ENCODE results near the gene SF3B1. TPM values are rescaled to one million over a fixed set of nuclear protein-coding genes. Genes with fewer than 3 reads are reported as not detected.

SF3B1 gene
- total RNA-seq, 1 donor from 2014 or later = 143 TPM

DNA sequence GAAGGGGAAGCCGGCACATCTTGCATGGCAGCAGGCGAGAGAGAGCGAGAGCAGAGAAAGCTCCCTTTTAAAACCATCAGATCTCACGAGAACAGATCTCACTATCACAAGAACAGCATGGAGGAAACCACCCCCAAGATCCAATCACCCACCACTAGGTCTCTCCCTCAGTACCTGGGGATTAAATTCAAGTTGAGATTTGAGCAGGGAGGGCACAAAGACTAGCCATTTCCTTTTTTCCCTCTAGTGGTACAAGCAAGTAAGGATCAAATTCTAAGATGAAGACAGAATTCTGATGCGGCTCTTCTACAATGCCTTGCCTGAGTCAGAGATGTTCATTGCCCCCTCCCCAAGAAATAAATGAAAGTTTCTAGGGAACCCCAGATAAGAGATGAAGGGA, 78.7 kb downstream of the SF3B1 start:
- intact Hi-C loops (cut with micrococcal nuclease) = no loop called here
- Histone ChIP-seq H3K4me1 (no peaks in the 10 kb centered on the region), H3K4me3 (no peak overlapping the region), H3K27ac (replicated peaks) (no peak overlapping the region), H3K36me3 (no peaks in the 10 kb centered on the region), H3K27me3 (ENCODE audit: low read depth) (no peaks in the 10 kb centered on the region), H3K9me3 (replicated peaks) (peaks cover 4% of the 10 kb centered on the region)
- TF ChIP-seq, protein P1, sequence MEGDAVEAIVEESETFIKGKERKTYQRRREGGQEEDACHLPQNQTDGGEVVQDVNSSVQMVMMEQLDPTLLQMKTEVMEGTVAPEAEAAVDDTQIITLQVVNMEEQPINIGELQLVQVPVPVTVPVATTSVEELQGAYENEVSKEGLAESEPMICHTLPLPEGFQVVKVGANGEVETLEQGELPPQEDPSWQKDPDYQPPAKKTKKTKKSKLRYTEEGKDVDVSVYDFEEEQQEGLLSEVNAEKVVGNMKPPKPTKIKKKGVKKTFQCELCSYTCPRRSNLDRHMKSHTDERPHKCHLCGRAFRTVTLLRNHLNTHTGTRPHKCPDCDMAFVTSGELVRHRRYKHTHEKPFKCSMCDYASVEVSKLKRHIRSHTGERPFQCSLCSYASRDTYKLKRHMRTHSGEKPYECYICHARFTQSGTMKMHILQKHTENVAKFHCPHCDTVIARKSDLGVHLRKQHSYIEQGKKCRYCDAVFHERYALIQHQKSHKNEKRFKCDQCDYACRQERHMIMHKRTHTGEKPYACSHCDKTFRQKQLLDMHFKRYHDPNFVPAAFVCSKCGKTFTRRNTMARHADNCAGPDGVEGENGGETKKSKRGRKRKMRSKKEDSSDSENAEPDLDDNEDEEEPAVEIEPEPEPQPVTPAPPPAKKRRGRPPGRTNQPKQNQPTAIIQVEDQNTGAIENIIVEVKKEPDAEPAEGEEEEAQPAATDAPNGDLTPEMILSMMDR (IDR thresholded peaks at IDR 0.05; ENCODE audit: borderline replicate concordance) = peak; percentile 16
- no peak for DNase-seq

DNA sequence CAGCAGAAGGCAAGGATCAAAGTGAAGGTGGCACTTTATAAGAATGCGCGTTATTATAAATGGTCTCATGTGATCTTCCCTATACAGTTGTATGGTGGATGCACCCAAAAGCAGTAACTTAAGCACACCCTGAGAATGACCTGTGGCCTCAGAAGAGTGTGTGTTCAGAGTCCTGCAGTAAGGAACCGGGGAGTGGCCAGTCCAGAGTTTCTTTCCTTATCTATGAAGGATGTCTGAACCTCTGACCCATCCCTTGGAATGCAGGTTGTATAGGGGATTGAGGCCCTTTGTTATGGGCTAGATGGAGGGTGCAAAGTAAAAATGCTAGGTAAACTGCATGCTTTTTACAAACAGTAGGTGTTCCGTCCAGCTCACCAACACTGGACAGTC, 80.7 kb downstream of the SF3B1 start:
- Histone ChIP-seq H3K9me3 (replicated peaks) (no peaks in the 10 kb centered on the region), H3K4me3 (no peak overlapping the region), H3K27ac (replicated peaks) (no peak overlapping the region), H3K27me3 (ENCODE audit: low read depth) (no peaks in the 10 kb centered on the region), H3K36me3 (no peaks in the 10 kb centered on the region), H3K4me1 (no peaks in the 10 kb centered on the region)
- no peak for DNase-seq
- intact Hi-C loops (cut with micrococcal nuclease) = no loop called here
- TF ChIP-seq, protein P1 (IDR thresholded peaks at IDR 0.05; ENCODE audit: borderline replicate concordance) = no peak

DNA sequence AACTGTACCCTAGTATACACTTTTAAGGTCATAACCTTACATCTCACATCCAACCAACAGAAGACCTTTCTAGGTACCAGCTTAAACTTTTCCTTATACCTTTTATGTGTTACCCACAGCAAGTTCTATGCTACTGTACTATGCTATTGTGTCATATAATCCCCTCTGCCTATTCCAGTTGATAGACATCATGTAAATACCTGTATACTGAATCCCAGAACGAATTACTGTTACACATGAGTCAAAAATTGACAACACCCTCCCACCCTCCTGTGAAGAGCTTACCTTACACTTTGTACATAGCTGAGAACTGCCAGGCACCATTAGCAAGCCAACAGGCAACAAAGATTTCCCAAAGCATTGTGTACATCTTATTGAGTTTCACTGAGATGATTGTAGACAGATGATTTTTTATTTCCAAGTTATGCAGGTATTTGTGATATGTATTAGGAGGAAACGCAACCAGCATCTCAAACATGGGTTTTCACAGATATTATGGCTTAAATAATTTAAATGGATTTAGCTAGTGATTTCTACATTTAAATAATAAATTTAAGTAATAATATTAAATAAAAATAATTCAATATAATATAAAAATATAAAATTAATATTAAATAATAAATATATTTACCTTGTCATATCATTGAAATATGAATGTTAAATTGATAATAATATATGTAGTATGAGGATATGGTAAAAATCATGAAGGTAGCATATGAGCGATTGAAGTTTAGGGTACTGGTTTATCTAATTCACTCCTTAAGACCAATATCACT, 81.2 kb downstream of the SF3B1 start:
- DNase-seq = no peak
- no peaks in the 10 kb centered on the region for H3K4me1 ChIP-seq
- no peaks in the 10 kb centered on the region for H3K36me3 ChIP-seq
- H3K27ac ChIP-seq (replicated peaks) = no peak overlapping the region
- TF ChIP-seq, protein P1 (IDR thresholded peaks at IDR 0.05; ENCODE audit: borderline replicate concordance) = no peak
- no peaks in the 10 kb centered on the region for H3K27me3 ChIP-seq (ENCODE audit: low read depth)
- no peak overlapping the region for H3K4me3 ChIP-seq
- intact Hi-C loops (cut with micrococcal nuclease) = no loop called here
- no peaks in the 10 kb centered on the region for H3K9me3 ChIP-seq (replicated peaks)

DNA sequence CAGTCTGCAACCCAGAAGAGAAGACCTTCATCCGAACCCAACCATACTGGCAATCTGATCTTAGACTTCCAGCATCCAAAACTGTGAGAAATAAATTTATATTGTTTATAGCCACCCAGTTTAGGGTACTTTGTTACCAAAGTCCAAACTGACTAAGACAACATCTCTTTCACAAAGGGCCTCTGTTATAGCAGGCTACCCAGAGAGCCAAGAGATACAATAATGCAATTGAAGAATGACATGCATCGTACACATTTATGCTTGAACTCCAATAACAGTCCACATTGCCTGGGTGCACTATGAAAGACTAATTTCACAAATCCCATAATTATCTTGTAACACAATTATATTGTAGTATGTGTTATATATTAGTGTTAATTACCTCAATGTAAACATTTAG, 85.1 kb downstream of the SF3B1 start:
- Histone ChIP-seq H3K27me3 (ENCODE audit: low read depth) (no peaks in the 10 kb centered on the region), H3K4me3 (no peak overlapping the region), H3K27ac (replicated peaks) (no peak overlapping the region), H3K9me3 (replicated peaks) (no peaks in the 10 kb centered on the region), H3K4me1 (no peaks in the 10 kb centered on the region), H3K36me3 (no peaks in the 10 kb centered on the region)
- TF ChIP-seq, protein P1 (IDR thresholded peaks at IDR 0.05; ENCODE audit: borderline replicate concordance) = no peak
- no peak for DNase-seq
- intact Hi-C loops (cut with micrococcal nuclease) = no loop called here

DNA sequence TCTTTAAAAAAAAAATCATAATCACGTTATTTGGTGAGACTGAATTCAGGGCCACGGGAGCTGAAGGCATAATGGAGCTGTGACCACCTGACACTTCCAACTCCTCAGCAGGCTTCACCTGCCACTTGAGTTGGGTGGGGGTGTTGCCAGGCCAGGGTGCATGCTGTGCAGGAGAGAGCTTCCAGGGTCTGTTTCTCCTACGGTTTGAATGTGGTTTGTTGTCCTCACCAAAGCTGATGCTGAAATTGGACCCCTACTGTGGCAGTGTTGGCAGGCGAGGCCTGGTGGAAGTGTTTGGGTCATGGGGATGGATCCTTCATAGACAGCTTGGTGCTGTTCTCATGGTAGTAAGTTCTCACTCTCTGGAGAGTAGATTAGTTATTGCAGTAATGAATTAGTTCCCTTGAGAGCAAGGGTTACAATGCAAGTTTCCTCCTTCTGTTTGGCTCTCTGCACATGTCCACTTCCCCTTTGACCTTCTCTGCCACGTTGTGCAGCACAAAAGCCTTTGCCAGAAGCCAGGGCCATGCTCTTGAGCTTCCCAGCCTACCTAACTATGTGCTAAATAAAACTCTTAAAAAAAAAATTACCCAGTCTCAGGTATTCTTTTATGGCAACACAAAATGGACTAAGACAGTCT, 86.0 kb downstream of the SF3B1 start:
- H3K9me3 ChIP-seq (replicated peaks) = no peaks in the 10 kb centered on the region
- TF ChIP-seq, protein P1 (IDR thresholded peaks at IDR 0.05; ENCODE audit: borderline replicate concordance) = no peak
- intact Hi-C loops (cut with micrococcal nuclease) = no loop called here
- H3K4me3 ChIP-seq = no peak overlapping the region
- no peak for DNase-seq
- H3K36me3 ChIP-seq = no peaks in the 10 kb centered on the region
- no peak overlapping the region for H3K27ac ChIP-seq (replicated peaks)
- H3K4me1 ChIP-seq = no peaks in the 10 kb centered on the region
- H3K27me3 ChIP-seq (ENCODE audit: low read depth) = no peaks in the 10 kb centered on the region

Data from left ventricle myocardium inferior (tissue), 1 donor.